ENCODE data around the gene ZDHHC7. TPM values are rescaled to one million over a fixed set of nuclear protein-coding genes. Genes with fewer than 3 reads are reported as not detected.

Gene ZDHHC7
- total RNA-seq, 1 donor from 2014 or later, result 37.3 TPM

DNA sequence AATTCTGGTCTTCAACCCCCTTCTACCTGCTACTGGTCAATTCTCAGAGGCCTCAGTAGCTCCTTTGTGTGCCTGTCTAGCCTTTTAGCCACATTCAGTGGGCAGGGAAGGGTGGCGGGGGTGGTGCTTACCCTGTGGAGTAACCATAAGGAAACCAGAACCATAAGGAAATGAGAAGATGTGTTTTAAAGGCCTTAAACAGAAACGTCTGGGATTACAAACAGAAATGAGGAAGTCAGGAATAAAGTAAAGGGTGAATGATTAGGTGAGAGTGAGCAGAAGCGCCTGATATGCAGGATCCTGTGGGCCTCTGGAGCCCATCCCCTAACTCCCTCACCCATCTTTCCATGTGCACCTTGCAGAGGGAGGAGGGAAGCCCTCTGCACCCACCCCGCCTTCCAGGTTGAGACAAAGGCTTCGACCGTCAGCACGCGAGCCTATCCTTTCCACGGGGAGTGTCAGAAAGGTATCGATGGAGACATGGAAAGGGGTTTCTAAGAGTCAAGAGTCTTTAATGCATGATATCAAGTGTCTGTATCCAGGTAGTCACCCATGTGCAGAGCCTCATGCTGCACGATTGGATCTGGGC is 36.6 kb upstream of the ZDHHC7 start:
- Histone ChIP-seq H3K4me3 (no peak overlapping the region), H3K9me3 (no peaks in the 10 kb centered on the region), H3K27ac (no peak overlapping the region), H3K36me3 (no peaks in the 10 kb centered on the region), H3K27me3 (no peaks in the 10 kb centered on the region), H3K4me1 (peaks cover 28% of the 10 kb centered on the region)
- TF ChIP-seq, protein P1, sequence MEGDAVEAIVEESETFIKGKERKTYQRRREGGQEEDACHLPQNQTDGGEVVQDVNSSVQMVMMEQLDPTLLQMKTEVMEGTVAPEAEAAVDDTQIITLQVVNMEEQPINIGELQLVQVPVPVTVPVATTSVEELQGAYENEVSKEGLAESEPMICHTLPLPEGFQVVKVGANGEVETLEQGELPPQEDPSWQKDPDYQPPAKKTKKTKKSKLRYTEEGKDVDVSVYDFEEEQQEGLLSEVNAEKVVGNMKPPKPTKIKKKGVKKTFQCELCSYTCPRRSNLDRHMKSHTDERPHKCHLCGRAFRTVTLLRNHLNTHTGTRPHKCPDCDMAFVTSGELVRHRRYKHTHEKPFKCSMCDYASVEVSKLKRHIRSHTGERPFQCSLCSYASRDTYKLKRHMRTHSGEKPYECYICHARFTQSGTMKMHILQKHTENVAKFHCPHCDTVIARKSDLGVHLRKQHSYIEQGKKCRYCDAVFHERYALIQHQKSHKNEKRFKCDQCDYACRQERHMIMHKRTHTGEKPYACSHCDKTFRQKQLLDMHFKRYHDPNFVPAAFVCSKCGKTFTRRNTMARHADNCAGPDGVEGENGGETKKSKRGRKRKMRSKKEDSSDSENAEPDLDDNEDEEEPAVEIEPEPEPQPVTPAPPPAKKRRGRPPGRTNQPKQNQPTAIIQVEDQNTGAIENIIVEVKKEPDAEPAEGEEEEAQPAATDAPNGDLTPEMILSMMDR (IDR thresholded peaks at IDR 0.05), result no peak
- TF ChIP-seq POLR2A (IDR thresholded peaks at IDR 0.05) (no peak), POLR2AphosphoS5 (IDR thresholded peaks at IDR 0.05; ENCODE audit: insufficient read depth in 1 of 2, low read depth in 1 of 2) (no peak)
- intact Hi-C loops (cut with DNase I), result no loop called here
- no peak for DNase-seq (ENCODE audit: extremely low spot score in 2 of 2)

- intact Hi-C loops (cut with DNase I), result no loop called here
- no peak overlapping the region for H3K4me3 ChIP-seq
- no peaks in the 10 kb centered on the region for H3K27me3 ChIP-seq
- no peak for DNase-seq (ENCODE audit: extremely low spot score in 2 of 2)
- no peaks in the 10 kb centered on the region for H3K36me3 ChIP-seq
- no peak overlapping the region for H3K27ac ChIP-seq
- no peaks in the 10 kb centered on the region for H3K9me3 ChIP-seq
- TF ChIP-seq POLR2AphosphoS5 (IDR thresholded peaks at IDR 0.05; ENCODE audit: insufficient read depth in 1 of 2, low read depth in 1 of 2), result no peak
- TF ChIP-seq POLR2A (IDR thresholded peaks at IDR 0.05), result no peak
- TF ChIP-seq, protein P1 (IDR thresholded peaks at IDR 0.05), result no peak
- peaks cover 28% of the 10 kb centered on the region for H3K4me1 ChIP-seq
Measured at GRCh38 chr16:85046931-85047866, 35.9 kb upstream of the ZDHHC7 start.

DNA sequence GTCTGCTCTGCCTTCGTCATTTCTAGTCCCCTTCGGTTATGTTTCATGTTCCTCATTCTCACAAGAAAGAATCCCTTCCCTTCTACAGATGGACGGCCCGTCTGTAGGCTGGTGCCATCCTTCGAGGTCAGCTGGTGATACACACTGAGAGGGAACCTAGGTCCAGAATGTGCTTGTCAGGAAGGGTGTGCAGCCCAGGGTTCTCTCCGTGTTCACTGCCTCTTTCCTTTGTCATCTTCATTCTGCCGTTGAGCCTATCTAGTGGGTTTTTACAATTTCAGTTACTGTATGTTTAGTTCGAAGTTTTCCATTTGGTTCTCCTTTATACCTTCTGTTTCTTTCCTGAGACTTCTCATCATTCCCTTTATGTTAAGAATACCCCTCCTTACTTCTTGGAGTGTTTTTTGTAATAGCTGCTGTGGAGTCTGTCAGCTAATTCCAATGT is 35.2 kb upstream of the ZDHHC7 start:
- H3K27me3 ChIP-seq, result no peaks in the 10 kb centered on the region
- intact Hi-C loops (cut with DNase I), result no loop called here
- H3K36me3 ChIP-seq, result no peaks in the 10 kb centered on the region
- no peak overlapping the region for H3K4me3 ChIP-seq
- no peak for DNase-seq (ENCODE audit: extremely low spot score in 2 of 2)
- H3K9me3 ChIP-seq, result no peaks in the 10 kb centered on the region
- TF ChIP-seq POLR2AphosphoS5 (IDR thresholded peaks at IDR 0.05; ENCODE audit: insufficient read depth in 1 of 2, low read depth in 1 of 2) (no peak), POLR2A (IDR thresholded peaks at IDR 0.05) (no peak)
- TF ChIP-seq, protein P1 (IDR thresholded peaks at IDR 0.05), result no peak
- peaks cover 25% of the 10 kb centered on the region for H3K4me1 ChIP-seq
- H3K27ac ChIP-seq, result no peak overlapping the region

GRCh38 chr16:85045641-85046471 is 34.5 kb upstream of the ZDHHC7 start:
- Histone ChIP-seq H3K9me3 (no peaks in the 10 kb centered on the region), H3K27ac (no peak overlapping the region), H3K4me1 (peaks cover 18% of the 10 kb centered on the region), H3K27me3 (no peaks in the 10 kb centered on the region), H3K4me3 (no peak overlapping the region), H3K36me3 (no peaks in the 10 kb centered on the region)
- intact Hi-C loops (cut with DNase I), result no loop called here
- no peak for DNase-seq (ENCODE audit: extremely low spot score in 2 of 2)
- TF ChIP-seq POLR2A (IDR thresholded peaks at IDR 0.05), result no peak
- TF ChIP-seq, protein P1 (IDR thresholded peaks at IDR 0.05), result no peak

All from vagina (tissue), 2 donors.